C4-2B (cell line): Measurements from ENCODE around the gene ZKSCAN8.

ENCODE experiments used
- CTCF ChIP-seq: fragments of 450-650 bp; conservative IDR thresholded peaks from 2 replicates; pipeline ENCODE4 v1.5.1; 2017; ENCODE audit warnings: mild to moderate bottlenecking
- ZFX ChIP-seq: fragments of 450-650 bp; IDR thresholded peaks from 2 replicates; pipeline ENCODE4 v1.6.1; 2017

GRCh38 chr6:28167926-28168325, 26.2 kb downstream of the ZKSCAN8 start:
- TF ChIP-seq CTCF (no peak), ZFX (no peak)
